Subcutaneous adipose tissue (tissue), 4 donors: ENCODE results near the gene PTPRN2. TPM values are rescaled to one million over a fixed set of nuclear protein-coding genes. Genes with fewer than 3 reads are reported as not detected.

Source experiments
- CTCF ChIP-seq: fragments of 450-650 bp; IDR thresholded peaks from one replicate; pipeline ENCODE4 v1.5.1; 2016; ENCODE audit warnings: low read depth, mild to moderate bottlenecking, control low read depth, antibody characterized with exemption, moderate library complexity
- total RNA-seq, 4 donors: library from RNA; depleted of rRNA; stranded (reverse); fragments of >200 nt; gene quantifications; one replicate each; pipeline ENCODE4 v1.1.0, GENCODE V29; 2016

PTPRN2 gene
- total RNA-seq, 4 donors from 2014 or later: 2.0 to 4.6 (median 3.7) TPM

DNA sequence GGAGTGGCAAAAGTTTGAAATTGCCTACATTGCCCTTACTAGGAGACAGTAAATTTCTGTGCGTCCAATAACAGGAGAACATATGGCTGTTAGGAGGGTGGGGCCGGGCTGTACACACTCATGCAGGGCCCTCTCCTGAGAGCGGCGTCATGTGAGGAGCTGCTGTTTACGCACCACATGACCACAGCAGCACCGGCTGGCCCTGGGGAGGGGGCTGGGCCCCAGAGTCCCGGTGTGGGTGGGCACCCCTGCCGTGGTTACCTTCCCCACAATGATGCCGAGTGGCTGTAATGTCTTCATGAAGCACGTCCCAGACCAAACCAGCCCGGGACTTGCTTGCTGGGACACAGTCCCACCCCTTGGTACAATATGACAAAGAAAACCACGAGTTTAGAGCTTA, 942.1 kb downstream of the PTPRN2 start:
- no peak for TF ChIP-seq CTCF

GRCh38 chr7:157644946-157645345, 942.7 kb downstream of the PTPRN2 start:
- TF ChIP-seq CTCF: no peak

GRCh38 chr7:157643525-157643970, 944.1 kb downstream of the PTPRN2 start:
- no peak for TF ChIP-seq CTCF

DNA sequence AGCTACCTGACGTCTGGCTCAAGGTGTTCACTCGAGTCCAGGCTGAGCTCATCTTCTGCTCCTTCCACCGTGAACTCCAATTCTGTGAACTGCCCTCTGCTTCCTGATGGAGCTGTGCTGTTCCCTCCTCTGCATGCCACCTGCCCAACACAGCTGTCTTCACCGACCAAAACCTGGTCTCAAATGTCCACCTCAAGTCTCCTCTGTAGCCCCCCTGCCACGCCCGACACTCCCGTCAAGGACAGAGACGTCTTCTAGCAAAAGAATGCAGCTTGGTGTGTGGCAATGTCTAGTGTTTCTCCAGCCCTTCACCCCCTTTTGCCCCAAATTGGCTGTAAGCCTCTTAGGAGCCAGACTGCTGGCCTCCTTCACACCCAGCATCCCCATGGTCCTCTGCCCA, 945.8 kb downstream of the PTPRN2 start:
- no peak for TF ChIP-seq CTCF

DNA sequence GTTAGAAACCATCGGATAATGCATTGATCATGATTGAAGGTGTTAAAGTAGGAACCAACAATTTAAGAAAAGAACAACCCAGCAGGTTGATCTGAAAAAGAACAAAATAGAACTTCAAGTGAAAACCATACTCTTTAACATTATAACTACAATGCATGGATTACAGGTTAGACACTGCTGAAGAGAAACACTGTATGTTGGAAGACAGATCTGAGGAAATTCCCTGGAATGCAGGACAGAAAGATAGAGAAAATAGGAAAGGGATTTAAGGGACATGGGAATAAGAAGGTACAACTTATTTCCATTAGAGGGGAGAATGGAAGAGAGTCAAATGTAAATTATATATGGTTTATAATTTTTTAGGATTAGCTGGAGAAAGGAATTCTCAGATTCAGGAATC, 947.5 kb downstream of the PTPRN2 start:
- no peak for TF ChIP-seq CTCF

DNA sequence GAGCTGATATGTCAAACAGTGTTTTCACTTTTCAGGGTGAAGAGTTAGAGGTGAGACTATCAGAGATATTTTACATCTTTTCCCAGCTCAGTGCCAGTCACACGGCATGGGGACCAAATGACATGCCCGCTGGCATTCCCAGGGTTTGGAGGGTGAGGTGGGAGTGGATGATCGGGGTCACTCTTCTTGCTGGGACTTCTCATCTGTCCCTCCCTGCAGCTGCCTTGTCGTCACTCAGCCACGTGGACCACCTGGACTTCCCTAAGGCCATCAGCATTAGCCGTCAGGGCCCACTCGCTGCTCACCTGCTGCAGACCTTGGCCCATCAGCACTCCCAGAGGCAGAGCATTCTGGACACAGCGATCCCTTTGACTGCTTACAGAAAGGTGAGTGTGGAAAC, 949.1 kb downstream of the PTPRN2 start:
- no peak for TF ChIP-seq CTCF

DNA sequence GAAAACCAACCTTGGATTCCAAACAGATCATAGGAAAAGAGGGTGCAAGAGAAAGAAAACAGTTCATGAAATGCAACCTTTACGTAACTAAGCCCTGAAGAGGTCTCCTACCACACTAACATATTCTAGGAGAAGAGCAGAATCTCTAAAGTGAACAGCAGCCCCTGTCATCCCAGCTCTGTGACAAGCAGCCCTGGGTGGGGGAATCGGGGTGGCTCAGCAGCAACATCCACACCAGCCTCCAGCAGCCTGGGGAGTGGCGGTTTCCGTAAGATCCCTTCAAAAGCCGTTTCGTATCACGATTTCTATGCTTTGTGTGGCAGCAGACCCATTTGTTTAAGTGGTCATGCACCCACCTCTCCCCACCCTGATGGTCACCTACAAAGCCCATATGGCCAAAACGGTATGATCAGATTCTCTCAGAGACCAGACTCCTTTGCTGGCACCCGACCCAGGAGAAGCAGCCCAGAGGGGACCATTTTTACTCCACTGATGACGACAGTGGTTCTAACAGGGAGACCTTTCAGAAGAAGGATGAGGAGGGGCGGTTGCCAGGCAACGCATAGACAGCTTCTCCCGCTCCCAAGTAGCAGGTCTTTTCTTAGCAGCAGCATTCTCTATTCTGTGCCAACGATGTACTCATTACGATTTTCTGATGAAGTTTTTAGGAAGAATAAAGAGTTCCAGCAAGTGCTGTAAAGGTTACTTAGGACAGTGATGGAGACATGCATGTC, 950.2 kb downstream of the PTPRN2 start:
- no peak for TF ChIP-seq CTCF
